Stimulated activated naive CD8-positive, alpha-beta T cell treated with anti-CD3 and anti-CD28 coated beads, Interleukin-15, amount 100 ng/mL, for 72 hours (primary cell): ENCODE data around the gene GLRX.

Experiments used
- ATAC-seq: fragments of 150-1000 bp; cut with Tn5 transposase; 2 replicates; pipeline ENCODE4 v1.10.0; 2021; ENCODE audit warnings: mild to moderate bottlenecking, moderate library complexity
- DNase-seq, 2 donors: peaks; one replicate each; pipeline ENCODE4 v3.0.0; 2021 to 2022
- H3K27ac Mint-ChIP-seq, 2 donors: one replicate each; pipeline ENCODE4 v1.8.0; 2022; ENCODE audit warnings: mild to moderate bottlenecking in 2 of 2, mixed read lengths in 2 of 2, moderate library complexity in 2 of 2
- H3K27me3 Mint-ChIP-seq: one replicate; pipeline ENCODE4 v1.8.0; 2022; ENCODE audit warnings: mixed read lengths
- H3K4me1 Mint-ChIP-seq: one replicate; pipeline ENCODE4 v1.8.0; 2022; ENCODE audit warnings: mild to moderate bottlenecking, mixed read lengths
- H3K4me3 Mint-ChIP-seq, 2 donors: one replicate each; pipeline ENCODE4 v1.8.0; 2022; ENCODE audit warnings: mild to moderate bottlenecking in 2 of 2, mixed read lengths in 2 of 2, moderate library complexity in 1 of 2
- H3K9me3 Mint-ChIP-seq, 2 donors: one replicate each; pipeline ENCODE4 v1.8.0; 2022; ENCODE audit warnings: mixed read lengths in 2 of 2

GLRX gene

GRCh38 chr5:95794070-95794516 lies 28.4 kb downstream of the GLRX start:
- no peak for DNase-seq
- H3K27ac Mint-ChIP-seq: no peak overlapping the region
- H3K4me1 Mint-ChIP-seq: peaks cover 6% of the 10 kb centered on the region

DNA sequence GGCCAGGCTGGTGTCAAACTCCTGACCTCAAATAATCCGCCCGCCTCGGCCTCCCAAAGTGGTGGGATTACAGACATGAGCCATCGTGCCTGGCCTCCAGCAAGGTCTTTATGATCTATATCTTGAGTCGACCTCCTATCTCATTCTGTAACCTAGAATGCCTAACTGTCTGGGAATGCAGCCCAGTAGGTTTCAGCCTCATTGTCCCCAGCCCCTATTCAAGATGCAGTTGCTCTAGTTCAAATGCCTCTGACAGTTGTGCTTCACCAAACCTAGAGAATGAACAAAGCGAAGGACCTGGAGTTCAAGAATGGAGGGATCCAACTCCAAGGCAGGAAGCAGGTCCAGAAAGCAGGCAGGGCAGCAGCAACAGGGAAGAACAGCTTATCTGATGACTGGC lies 30.8 kb downstream of the GLRX start:
- Mint-ChIP-seq H3K27me3 (no peaks in the 10 kb centered on the region), H3K9me3 (no peaks in the 10 kb centered on the region), H3K27ac (no peak overlapping the region), H3K4me1 (peaks cover 6% of the 10 kb centered on the region), H3K4me3 (no peak overlapping the region)
- no peak for DNase-seq
- no peak for ATAC-seq

More at GRCh38 chr5:95794070-95794516, 28.4 kb downstream of the GLRX start:
- ATAC-seq: no peak
- no peak overlapping the region for H3K4me3 Mint-ChIP-seq
- no peaks in the 10 kb centered on the region for H3K27me3 Mint-ChIP-seq
- no peaks in the 10 kb centered on the region for H3K9me3 Mint-ChIP-seq

DNA sequence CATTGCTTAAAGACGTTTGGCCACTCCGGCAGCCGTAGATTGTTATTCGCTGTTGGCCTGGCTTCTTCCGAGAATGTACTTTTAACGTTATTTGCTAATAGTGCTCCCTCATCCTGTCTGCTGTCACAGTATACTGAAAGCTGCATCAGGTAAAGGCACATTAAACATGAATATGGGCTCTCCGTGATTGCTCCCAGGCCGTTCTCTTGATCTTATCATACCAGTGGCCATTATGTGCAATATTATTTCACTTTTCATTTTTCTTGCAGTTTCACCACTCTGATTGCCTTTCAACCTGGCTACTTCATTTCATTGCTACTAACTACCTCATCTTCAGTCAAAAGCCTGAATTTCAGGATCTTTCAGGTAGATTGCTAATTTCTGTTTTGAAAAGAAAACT lies 34.0 kb downstream of the GLRX start:
- Mint-ChIP-seq H3K4me3 (no peak overlapping the region), H3K27me3 (no peaks in the 10 kb centered on the region), H3K9me3 (no peaks in the 10 kb centered on the region), H3K27ac (no peak overlapping the region), H3K4me1 (peaks cover 12% of the 10 kb centered on the region)
- ATAC-seq (no peak), DNase-seq (no peak)

GRCh38 chr5:95786821-95787418 lies 35.6 kb downstream of the GLRX start:
- H3K27me3 Mint-ChIP-seq: no peaks in the 10 kb centered on the region
- H3K27ac Mint-ChIP-seq: no peak overlapping the region
- no peaks in the 10 kb centered on the region for H3K9me3 Mint-ChIP-seq
- DNase-seq (no peak), ATAC-seq (no peak)
- H3K4me3 Mint-ChIP-seq: no peak overlapping the region
- H3K4me1 Mint-ChIP-seq: peaks cover 12% of the 10 kb centered on the region

- no peak for ATAC-seq
- peaks cover 20% of the 10 kb centered on the region for H3K4me1 Mint-ChIP-seq
- H3K27me3 Mint-ChIP-seq: no peaks in the 10 kb centered on the region
- no peak for DNase-seq
- no peak overlapping the region for H3K27ac Mint-ChIP-seq
- no peak overlapping the region for H3K4me3 Mint-ChIP-seq
- no peaks in the 10 kb centered on the region for H3K9me3 Mint-ChIP-seq
These were observed 37.8 kb downstream of the GLRX start for GRCh38 chr5:95784514-95785302.

GRCh38 chr5:95783661-95784060 lies 38.9 kb downstream of the GLRX start:
- no peak for ATAC-seq
- Mint-ChIP-seq H3K4me3 (no peak overlapping the region), H3K9me3 (no peaks in the 10 kb centered on the region), H3K4me1 (peaks cover 24% of the 10 kb centered on the region), H3K27ac (no peak overlapping the region), H3K27me3 (no peaks in the 10 kb centered on the region)
- no peak for DNase-seq

- DNase-seq (no peak), ATAC-seq (no peak)
- no peak overlapping the region for H3K4me3 Mint-ChIP-seq
- peaks cover 24% of the 10 kb centered on the region for H3K4me1 Mint-ChIP-seq
- H3K27ac Mint-ChIP-seq: no peak overlapping the region
- no peaks in the 10 kb centered on the region for H3K9me3 Mint-ChIP-seq
- H3K27me3 Mint-ChIP-seq: no peaks in the 10 kb centered on the region
These were observed 40.3 kb downstream of the GLRX start for GRCh38 chr5:95782181-95782580.

GRCh38 chr5:95781101-95781583 lies 41.4 kb downstream of the GLRX start:
- ATAC-seq (peak; percentile 97), DNase-seq (peak; percentile 55 to 68)
- H3K4me1 Mint-ChIP-seq: peaks cover 24% of the 10 kb centered on the region
- H3K9me3 Mint-ChIP-seq: no peaks in the 10 kb centered on the region
- no peaks in the 10 kb centered on the region for H3K27me3 Mint-ChIP-seq
- H3K4me3 Mint-ChIP-seq: peak overlapping the region; percentile 42 to 50
- H3K27ac Mint-ChIP-seq: peak overlapping the region in 1 of 2 donors; percentile 67

DNA sequence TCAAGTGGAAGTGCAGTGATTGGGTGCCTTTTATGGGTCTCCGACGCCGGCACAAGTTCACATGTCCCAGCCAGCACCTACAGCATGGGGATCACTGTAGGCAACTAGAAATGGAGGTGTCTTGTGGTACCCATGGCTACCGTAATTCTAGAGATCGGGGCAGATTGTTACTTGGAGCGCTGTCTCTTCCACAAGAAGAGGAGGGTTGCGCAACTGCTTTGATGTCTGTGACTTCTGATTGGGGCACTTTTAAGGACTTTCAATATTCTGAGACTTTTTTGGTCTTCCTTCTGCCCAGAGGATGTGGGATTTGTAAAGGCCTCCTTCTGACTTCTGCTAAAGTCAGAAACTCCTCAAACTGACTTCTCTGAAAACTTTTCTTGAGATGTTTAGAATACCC lies 41.9 kb downstream of the GLRX start:
- H3K4me3 Mint-ChIP-seq: no peak overlapping the region
- H3K4me1 Mint-ChIP-seq: peaks cover 18% of the 10 kb centered on the region
- no peak for ATAC-seq
- no peaks in the 10 kb centered on the region for H3K9me3 Mint-ChIP-seq
- DNase-seq: no peak
- H3K27me3 Mint-ChIP-seq: no peaks in the 10 kb centered on the region
- no peak overlapping the region for H3K27ac Mint-ChIP-seq

DNA sequence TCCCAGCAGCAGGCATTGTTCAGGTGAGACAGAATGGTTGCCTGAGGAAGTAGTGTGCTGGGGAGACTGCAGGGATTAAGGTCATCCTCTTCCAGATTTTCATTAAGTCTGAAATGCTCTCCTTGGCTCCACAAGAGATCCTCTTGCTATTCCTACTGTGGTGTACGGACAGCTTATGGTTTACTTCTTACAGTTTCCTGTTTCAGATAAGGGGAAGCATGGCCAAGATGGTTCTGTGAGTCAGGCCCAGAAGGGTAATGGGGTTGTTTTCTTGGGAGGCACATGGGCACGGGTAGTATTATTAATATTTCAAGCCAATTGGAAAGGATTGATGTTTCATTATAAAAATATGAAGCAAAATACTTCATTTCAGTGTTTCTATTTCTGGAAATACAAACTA lies 42.9 kb downstream of the GLRX start:
- peak overlapping the region in 1 of 2 donors; percentile 80 for H3K27ac Mint-ChIP-seq
- H3K4me3 Mint-ChIP-seq: no peak overlapping the region
- DNase-seq (no peak), ATAC-seq (no peak)
- peaks cover 17% of the 10 kb centered on the region for H3K4me1 Mint-ChIP-seq
- H3K27me3 Mint-ChIP-seq: no peaks in the 10 kb centered on the region
- H3K9me3 Mint-ChIP-seq: no peaks in the 10 kb centered on the region

GRCh38 chr5:95778713-95779436 lies 43.7 kb downstream of the GLRX start:
- Mint-ChIP-seq H3K4me3 (no peak overlapping the region), H3K4me1 (peaks cover 17% of the 10 kb centered on the region), H3K9me3 (no peaks in the 10 kb centered on the region), H3K27me3 (no peaks in the 10 kb centered on the region), H3K27ac (peak overlapping the region in 1 of 2 donors; percentile 80)
- no peak for ATAC-seq
- no peak for DNase-seq

DNA sequence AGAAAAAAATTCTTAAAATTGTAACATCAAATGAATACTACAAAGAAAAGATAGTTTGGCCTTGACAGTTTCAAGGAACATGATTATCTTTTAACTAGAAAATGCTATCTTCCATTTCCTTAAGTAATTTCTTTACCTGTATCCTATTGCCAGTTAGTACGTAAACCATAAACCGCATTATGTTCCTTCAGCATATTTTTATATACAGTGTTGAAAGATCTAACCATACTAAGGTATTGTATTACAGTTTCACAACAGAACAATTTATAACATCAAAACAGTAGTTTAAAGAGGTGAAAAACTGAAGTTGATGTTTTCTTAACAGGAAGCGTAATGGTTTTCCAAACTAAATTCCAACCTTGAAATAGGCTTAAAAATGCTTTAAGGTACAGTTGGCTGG lies 45.1 kb downstream of the GLRX start:
- DNase-seq (no peak), ATAC-seq (no peak)
- Mint-ChIP-seq H3K27me3 (no peaks in the 10 kb centered on the region), H3K4me1 (peaks cover 17% of the 10 kb centered on the region), H3K4me3 (no peak overlapping the region), H3K9me3 (no peaks in the 10 kb centered on the region), H3K27ac (no peak overlapping the region)

- Mint-ChIP-seq H3K27ac (peak overlapping the region in 1 of 2 donors; percentile 49), H3K9me3 (no peaks in the 10 kb centered on the region), H3K4me1 (no peaks in the 10 kb centered on the region), H3K27me3 (peaks cover 8% of the 10 kb centered on the region), H3K4me3 (no peak overlapping the region)
- no peak for DNase-seq
- ATAC-seq: no peak
These were observed 49.0 kb downstream of the GLRX start for GRCh38 chr5:95773335-95774059.

DNA sequence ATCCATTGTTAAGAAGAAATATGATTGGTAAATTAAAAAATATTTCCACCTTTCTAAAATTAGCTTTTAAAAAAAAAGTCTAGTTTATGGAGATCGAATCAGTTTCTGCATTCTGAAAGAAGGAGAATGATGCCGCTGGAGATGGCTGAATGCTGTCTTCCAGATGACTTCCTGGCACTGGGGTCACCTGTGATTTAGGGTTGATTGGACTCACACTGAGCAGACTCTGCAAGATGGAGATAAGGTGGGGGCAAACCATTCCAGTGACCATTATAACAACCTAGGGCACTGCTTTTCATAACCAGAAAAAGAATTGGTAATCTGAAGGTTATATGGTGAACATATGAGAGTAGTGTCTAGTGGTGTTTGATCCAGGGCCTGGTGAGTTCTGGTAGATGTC lies 50.6 kb downstream of the GLRX start:
- H3K4me1 Mint-ChIP-seq: no peaks in the 10 kb centered on the region
- no peak overlapping the region for H3K4me3 Mint-ChIP-seq
- ATAC-seq (no peak), DNase-seq (no peak)
- H3K9me3 Mint-ChIP-seq: no peaks in the 10 kb centered on the region
- no peak overlapping the region for H3K27ac Mint-ChIP-seq
- peaks cover 8% of the 10 kb centered on the region for H3K27me3 Mint-ChIP-seq
